Right cardiac atrium (tissue), 5 donors: Measurements from ENCODE around the gene RAMP2. TPM values are rescaled to one million over a fixed set of nuclear protein-coding genes. Genes with fewer than 3 reads are reported as not detected.

ENCODE experiments used
- ATAC-seq, 2 donors: fragments of 200-7000 bp; cut with Tn5 transposase; one replicate each; pipeline versions ENCODE4 v1.8.0 to v1.9.1; 2020; ENCODE audit warnings: moderate library complexity in 2 of 2, mild to moderate bottlenecking in 1 of 2
- DNase-seq, 3 donors: peaks; one replicate each; pipeline ENCODE4 v3.0.0-alpha.2; 2020
- H3K27ac ChIP-seq: one replicate; pipeline ENCODE4 v1.5.1; 2013; ENCODE audit warnings: mild to moderate bottlenecking, low read length, control low read depth, moderate library complexity
- H3K27me3 ChIP-seq: one replicate; pipeline ENCODE4 v1.6.1; 2013; ENCODE audit not compliant: control insufficient read depth, insufficient read depth
- H3K4me1 ChIP-seq: one replicate; pipeline ENCODE4 v1.6.1; 2013; ENCODE audit warnings: low read length; ENCODE audit not compliant: control insufficient read depth, insufficient read depth
- H3K4me3 ChIP-seq: one replicate; pipeline ENCODE4 v1.5.1; 2013; ENCODE audit warnings: low read length, control low read depth
- H3K9me3 ChIP-seq: one replicate; pipeline ENCODE4 v1.6.1; 2013; ENCODE audit warnings: low read length; ENCODE audit not compliant: control insufficient read depth
- WGBS: extraction: QIAGEN DNeasy Blood & Tissue Kit; methylation state at CpG from one replicate; pipeline ENCODE4 v1.1.7; 2013; 5-methylcytosine and 5-hydroxymethylcytosine counted together
- intact Hi-C, 4 donors: fragments of 100-400 bp; cut with DNase I; formaldehyde crosslinking; loops; one replicate each; pipeline versions ENCODE4 v1.11.0 to v1.14.0; 2022 to 2023
- polyA plus RNA-seq: library from polyadenylated mRNA; stranded (reverse); fragments of 200-250 nt; gene quantifications from one replicate; pipeline ENCODE4 v1.2.3, GENCODE V29; 2013
- total RNA-seq, 4 donors: library from RNA; stranded (reverse); fragmentation: NEBNext Ultra II Directional; extraction: Animal tissue kit (Norgen Biotek cat#: 25700); gene quantifications; one replicate each; pipeline ENCODE4 v1.2.1, GENCODE V29; 2021
- donor health status: healthy with polysubstance abuse.
- donor health status: DM: no; HTN: yes; CAD: no.
- donor health status: DM: no; HTN: no; CAD: no.
- donor health status: DM: no; HTN: yes; CAD: no; lungs with severe emphysema.
- donor health status: DM: yes; HTN: yes; CAD: no.

Gene RAMP2
- total and polyA plus RNA-seq, 5 donors, result 29.2 to 73.5 (median 44.3) TPM

DNA sequence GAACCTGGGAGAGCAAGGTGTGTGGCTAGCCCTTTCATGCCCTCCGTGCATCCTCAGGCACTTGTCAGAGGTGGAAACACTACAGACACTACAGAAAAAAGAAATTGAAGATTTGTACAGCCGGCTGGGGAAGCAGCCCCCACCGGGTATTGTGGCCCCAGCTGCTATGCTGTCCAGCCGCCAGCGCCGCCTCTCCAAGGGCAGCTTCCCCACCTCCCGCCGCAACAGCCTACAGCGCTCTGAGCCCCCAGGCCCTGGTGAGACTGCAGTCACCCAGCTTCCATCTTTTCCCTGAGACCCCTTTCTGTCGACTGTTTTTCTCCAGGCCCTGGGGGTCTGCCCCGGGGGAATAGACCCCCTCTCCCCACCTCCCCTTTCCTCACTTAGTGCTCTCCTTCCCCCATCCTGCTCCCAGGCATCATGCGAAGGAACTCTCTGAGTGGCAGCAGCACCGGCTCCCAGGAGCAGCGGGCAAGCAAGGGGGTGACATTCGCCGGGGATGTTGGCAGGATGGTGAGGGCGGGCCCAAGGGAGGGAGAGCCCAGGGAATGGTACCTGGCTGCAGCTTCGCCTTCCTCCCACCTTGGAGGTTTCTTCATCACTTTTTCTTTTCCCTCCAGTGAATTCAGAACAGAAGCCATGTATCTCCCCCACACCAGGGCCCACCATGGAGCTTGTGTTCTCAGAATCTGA lies 35.2 kb downstream of the RAMP2 start:
- intact Hi-C loops, result no loop called here
- H3K9me3 ChIP-seq, result no peaks in the 10 kb centered on the region

DNA sequence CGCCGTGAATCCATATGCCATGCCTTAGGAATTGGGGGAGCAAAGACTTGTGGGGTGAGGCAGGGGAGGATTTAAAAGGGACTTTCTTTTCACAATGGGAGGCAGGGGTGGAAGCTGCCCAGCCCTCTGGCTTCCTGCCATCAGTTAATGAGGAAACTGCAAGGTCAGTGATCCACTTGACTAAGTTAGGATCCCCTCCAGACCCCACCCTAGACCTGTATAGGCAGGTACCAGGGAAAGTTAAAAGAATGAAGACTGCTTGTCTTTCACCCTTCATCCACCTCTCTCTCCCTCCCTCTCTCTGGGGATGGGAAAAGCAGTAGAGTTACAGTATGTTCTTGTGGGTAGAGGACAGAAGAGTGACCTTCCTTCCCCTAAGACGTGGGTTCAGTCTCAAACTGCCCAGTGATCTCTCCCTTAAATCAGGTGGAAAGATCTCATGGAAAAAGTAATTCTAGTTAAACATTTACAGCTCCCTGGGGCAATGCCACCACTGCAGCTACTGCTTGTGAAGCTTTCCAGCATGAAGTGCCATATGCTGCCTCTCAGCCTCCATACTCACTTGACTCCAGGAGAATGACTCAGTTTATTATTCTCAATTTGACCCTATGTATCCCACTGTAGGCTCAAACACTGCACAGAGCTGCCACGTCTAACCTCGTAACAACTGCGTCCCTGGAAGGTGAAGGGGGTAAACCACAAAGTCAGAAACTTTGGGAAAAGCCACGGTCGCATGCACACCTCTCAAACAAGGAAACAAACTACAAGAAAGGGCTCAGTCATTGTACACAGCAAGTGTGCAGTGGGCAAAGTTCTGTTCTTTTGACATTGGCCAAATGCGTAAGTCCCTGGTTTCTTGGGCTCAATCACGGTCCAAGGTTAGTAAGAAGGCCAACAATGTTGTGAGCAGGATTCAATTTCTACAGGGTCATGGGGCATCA lies 36.3 kb downstream of the RAMP2 start:
- Histone ChIP-seq H3K4me3 (peak overlapping the region; percentile 48), H3K27ac (no peak overlapping the region)

More for the DNA sequence above, 35.2 kb downstream of the RAMP2 start:
- DNase-seq (peak in 1 of 3 donors; percentile 51), ATAC-seq (no peak)
- H3K27me3 ChIP-seq, result no peaks in the 10 kb centered on the region
- no peak overlapping the region for H3K27ac ChIP-seq
- no peak overlapping the region for H3K4me3 ChIP-seq
- peaks cover 5% of the 10 kb centered on the region for H3K4me1 ChIP-seq
- WGBS, result 92% methylated on average over 18 of the region's 18 CpGs

DNA sequence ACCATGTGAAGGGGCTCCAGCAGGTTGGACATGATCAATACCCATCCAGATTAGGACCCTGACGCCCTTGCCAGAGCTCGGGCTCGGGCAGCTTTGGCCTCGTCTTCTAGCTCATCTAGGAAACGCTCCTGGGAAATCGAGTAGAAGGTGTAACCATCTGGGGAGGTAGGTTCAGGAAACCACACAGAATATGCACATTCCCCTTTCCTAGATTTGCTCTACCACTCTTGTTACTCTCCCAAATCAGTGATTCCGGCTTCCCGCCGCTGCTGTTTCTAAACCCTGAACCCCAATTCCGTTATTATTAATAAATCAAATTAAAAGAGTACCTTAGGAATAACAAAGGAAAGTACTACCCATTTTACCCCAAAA lies 37.0 kb downstream of the RAMP2 start:
- intact Hi-C loops, result no loop called here
- Histone ChIP-seq H3K27me3 (no peaks in the 10 kb centered on the region), H3K4me3 (peak overlapping the region; percentile 48), H3K27ac (no peak overlapping the region), H3K4me1 (peaks cover 5% of the 10 kb centered on the region), H3K9me3 (no peaks in the 10 kb centered on the region)
- ATAC-seq (no peak), DNase-seq (no peak)
- 19% methylated on average over 10 of the region's 10 CpGs for WGBS

More for the DNA sequence above, 36.3 kb downstream of the RAMP2 start:
- no peak for DNase-seq
- ATAC-seq, result no peak
- Histone ChIP-seq H3K4me1 (peaks cover 5% of the 10 kb centered on the region), H3K9me3 (no peaks in the 10 kb centered on the region), H3K27me3 (no peaks in the 10 kb centered on the region)
- WGBS, result 84% methylated on average over 10 of the region's 10 CpGs
- intact Hi-C loops, result no loop called here

DNA sequence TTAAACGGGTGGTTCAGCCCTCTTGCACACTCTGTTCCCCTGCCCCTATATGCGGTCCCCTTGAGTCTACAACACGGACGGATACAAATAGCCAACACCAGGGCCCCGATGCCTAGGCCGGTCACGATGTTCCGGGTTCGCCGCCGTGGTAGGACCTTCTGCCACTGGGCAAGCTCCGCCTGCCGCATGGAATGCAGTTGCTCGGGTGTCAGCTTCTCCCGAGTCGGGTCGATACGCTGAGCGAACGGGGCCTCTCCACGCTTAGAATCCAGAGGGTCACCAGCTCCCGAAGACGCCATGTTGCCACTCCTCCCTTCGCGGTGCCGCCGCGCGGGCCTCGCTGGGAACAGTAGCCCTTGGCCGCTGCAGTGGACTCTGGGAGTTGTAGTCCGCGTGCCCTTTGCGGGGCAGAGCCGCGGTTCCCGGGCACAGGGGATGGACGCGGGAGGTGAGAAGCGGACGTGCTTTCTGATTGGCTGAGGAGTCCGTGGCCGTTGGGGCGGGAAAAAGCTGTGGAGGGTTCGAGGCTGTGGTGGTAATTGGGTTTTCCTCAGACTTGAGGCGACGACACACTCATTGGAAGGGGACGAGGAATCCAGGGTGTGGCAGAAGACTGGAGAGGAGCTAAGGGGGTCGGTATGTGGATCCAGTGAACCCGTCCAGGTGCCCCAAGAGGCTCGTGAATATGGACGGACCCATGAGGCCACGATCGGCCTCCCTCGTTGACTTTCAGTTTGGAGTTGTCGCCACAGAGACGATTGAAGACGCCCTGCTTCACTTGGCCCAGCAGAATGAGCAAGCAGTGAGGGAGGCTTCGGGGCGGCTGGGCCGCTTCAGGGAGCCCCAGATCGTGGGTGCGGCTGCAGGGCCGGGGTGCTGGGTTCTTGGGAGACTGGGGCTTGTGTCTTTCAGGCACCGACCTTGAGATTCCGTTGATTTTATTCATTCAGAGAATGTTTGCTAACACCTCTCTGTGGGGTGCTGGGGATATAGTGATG lies 37.7 kb downstream of the RAMP2 start, which contains the start of the genes CNTD1 and COA3:
CNTD1 (plus strand) TSS at position 479 of the 998 bp plus-strand sequence; CDS start at position 686, 207 bp downstream.
COA3 (minus strand) TSS at position 322 of the 998 bp plus-strand sequence; CDS start at position 299, 23 bp downstream.
- 26% methylated on average over 66 of the region's 66 CpGs for WGBS

DNA sequence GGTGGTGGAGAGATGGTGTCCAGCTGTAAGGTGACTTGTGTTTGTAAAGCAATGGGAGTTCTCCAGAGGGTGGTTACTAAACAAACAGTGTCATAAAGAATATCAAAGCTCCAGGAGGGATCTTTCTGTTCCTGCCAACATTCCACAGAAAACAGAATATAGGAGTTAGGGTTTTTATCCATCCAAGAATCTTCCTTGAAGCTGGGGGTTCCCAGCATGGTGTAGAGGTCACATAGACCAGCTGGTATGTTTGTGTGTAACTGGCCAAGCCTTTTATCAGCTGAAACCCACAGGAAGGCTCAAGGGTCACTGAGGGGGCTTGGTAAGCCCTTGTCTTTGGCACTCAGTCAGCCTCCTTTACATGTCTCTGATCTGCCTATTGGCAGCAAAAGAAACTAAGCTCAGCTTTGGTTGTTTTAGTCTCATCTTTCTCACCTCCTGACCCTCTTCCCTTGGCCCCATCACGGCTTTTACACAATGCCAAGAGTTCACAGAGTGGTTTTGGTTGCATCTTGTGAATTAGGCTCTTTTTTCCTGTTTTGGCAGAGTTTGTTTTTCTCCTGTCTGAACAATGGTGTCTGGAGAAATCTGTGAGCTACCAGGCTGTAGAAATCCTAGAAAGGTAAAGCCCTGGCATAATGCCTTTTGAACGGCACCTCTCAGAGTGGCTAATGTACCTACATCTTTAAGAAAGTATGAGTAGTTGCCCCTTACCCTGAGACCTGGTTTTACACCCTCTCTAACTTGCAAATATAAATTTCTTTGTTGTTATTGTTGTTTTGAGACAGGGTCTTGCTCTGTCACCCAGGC lies 42.3 kb downstream of the RAMP2 start:
- H3K27ac ChIP-seq, result no peak overlapping the region
- intact Hi-C loops, result no loop called here
- no peak for ATAC-seq

More for the DNA sequence above, 37.7 kb downstream of the RAMP2 start, which contains the start of the genes CNTD1 and COA3:
- ATAC-seq, result peak; percentile 97 to 98
- peak within 1 kb of the TSS; percentile 54 for H3K27ac ChIP-seq
- intact Hi-C loops, result no loop called here
- H3K4me1 ChIP-seq, result peaks cover 5% of the 10 kb centered on the region
- no peaks in the 10 kb centered on the region for H3K9me3 ChIP-seq
- peak; percentile 89 to 96 (median 95) for DNase-seq
- no peaks in the 10 kb centered on the region for H3K27me3 ChIP-seq
- H3K4me3 ChIP-seq, result peak within 1 kb of the TSS; percentile 48

DNA sequence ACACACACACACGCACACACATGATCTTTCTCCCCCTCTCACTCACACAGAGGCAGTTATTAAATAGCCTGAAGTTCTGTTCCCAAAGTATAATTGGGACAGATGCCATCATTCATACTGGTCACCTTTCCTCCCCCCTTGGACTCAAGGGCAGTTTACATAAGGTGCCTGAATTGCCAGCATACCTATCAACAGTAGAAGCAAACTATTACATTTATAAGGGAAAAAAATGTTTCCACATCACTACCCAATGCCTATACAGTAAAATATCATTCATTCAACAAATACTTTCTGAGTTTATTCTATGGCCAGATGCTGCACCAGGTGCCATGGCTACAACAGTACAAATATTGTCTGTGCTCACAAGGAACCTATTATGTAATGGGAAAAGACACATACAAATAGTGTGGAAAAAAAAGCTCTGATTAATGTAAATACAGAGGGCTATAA lies 43.9 kb downstream of the RAMP2 start:
- 96% methylated on average over 1 of the region's 1 CpG for WGBS
- H3K4me3 ChIP-seq, result no peak overlapping the region
- ATAC-seq, result no peak
- no peak for DNase-seq
- H3K27me3 ChIP-seq, result no peaks in the 10 kb centered on the region
- H3K27ac ChIP-seq, result no peak overlapping the region
- H3K9me3 ChIP-seq, result no peaks in the 10 kb centered on the region
- intact Hi-C loops, result no loop called here
- no peaks in the 10 kb centered on the region for H3K4me1 ChIP-seq

More for the DNA sequence above, 42.3 kb downstream of the RAMP2 start:
- H3K9me3 ChIP-seq, result no peaks in the 10 kb centered on the region
- WGBS, result 47% methylated on average over 2 of the region's 2 CpGs
- no peak for DNase-seq
- no peaks in the 10 kb centered on the region for H3K4me1 ChIP-seq
- H3K27me3 ChIP-seq, result no peaks in the 10 kb centered on the region
- H3K4me3 ChIP-seq, result no peak overlapping the region

DNA sequence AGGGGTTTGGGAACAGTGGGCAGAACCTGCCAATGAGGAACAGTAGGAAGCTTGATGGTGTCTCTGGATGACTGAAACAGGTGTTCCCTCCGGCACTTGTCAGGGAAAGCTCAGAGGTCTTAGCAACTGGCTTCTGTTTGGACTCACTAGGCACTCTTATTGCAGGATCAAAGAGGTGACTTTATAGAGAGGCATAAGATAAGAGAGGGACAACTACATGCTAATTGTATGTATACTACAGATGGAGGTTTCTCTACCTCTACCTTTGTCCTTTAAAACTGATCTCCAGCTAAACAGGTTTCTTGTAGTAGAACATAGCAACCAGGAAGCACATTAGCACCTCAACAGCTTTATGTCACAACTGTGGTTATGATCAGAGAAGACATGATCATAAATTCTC lies 45.2 kb downstream of the RAMP2 start:
- intact Hi-C loops, result no loop called here
- H3K27me3 ChIP-seq, result no peaks in the 10 kb centered on the region
- H3K9me3 ChIP-seq, result no peaks in the 10 kb centered on the region
- DNase-seq, result no peak
- no peak overlapping the region for H3K27ac ChIP-seq
- ATAC-seq, result no peak
- H3K4me3 ChIP-seq, result no peak overlapping the region
- H3K4me1 ChIP-seq, result no peaks in the 10 kb centered on the region
- WGBS, result 100% methylated on average over 1 of the region's 1 CpG

DNA sequence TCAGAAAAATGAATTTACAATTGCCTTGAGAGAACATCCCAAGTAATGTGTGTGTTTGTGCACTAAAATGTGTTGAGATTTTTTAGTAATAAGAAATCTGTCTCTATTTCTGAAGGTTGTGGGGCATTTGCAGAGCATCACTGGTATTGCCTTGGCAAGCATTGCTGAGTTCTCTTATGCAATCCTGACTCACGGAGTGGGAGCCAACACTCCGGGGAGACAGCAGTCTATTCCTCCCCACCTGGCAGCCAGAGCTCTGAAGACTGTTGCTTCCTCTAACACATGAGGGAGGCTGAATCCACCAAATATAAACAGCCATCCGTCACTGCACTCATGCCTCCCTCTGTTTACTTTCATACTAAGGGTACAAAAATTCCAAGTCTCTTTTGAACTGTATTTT lies 48.2 kb downstream of the RAMP2 start:
- Histone ChIP-seq H3K4me3 (no peak overlapping the region), H3K9me3 (no peaks in the 10 kb centered on the region), H3K27ac (no peak overlapping the region), H3K4me1 (no peaks in the 10 kb centered on the region), H3K27me3 (no peaks in the 10 kb centered on the region)
- DNase-seq, result no peak
- ATAC-seq, result peak; percentile 36 to 50
- 33% methylated on average over 3 of the region's 3 CpGs for WGBS
- intact Hi-C loops, result no loop called here
